Bronchial epithelial cell (primary cell): ENCODE results near the gene CCDC78. TPM values are rescaled to one million over a fixed set of nuclear protein-coding genes. Genes with fewer than 3 reads are reported as not detected.

ENCODE experiments used
- DNase-seq: peaks from one replicate; pipeline ENCODE4 v3.0.0-alpha.2; 2010; ENCODE audit warnings: low read depth
- FAIRE-seq: peaks from 2 replicates; lab custom pipeline; 2011; peaks lifted over from hg19 to GRCh38; lab: Jason Lieb, UNC
- H3K27me3 ChIP-seq: 2 replicates; pipeline ENCODE4 v1.5.1; 2011; ENCODE audit warnings: low read length; ENCODE audit not compliant: control insufficient read depth, insufficient read depth
- H3K36me3 ChIP-seq: 2 replicates; pipeline ENCODE4 v1.5.1; 2011; ENCODE audit warnings: low read length; ENCODE audit not compliant: control insufficient read depth, insufficient read depth
- H3K4me3 ChIP-seq: 2 replicates; pipeline ENCODE4 v1.5.1; 2011; ENCODE audit warnings: mild to moderate bottlenecking, low read depth, low read length, control low read depth
- total RNA-seq: library from RNA; depleted of rRNA; stranded (reverse); fragments of >200 nt; gene quantifications from 2 replicates; pipeline ENCODE4 v1.2.1, GENCODE V29; 2014
- TF ChIP-seq, protein P1 (sequence below): IDR thresholded peaks from 2 replicates; pipeline ENCODE4 v1.5.1; 2011; ENCODE audit warnings: mild to moderate bottlenecking, moderate library complexity, low read length, control low read depth, inconsistent platforms; ENCODE audit not compliant: insufficient read depth, severe bottlenecking

Gene CCDC78
- total RNA-seq, 1 donor from 2014 or later = 1.6 TPM

DNA sequence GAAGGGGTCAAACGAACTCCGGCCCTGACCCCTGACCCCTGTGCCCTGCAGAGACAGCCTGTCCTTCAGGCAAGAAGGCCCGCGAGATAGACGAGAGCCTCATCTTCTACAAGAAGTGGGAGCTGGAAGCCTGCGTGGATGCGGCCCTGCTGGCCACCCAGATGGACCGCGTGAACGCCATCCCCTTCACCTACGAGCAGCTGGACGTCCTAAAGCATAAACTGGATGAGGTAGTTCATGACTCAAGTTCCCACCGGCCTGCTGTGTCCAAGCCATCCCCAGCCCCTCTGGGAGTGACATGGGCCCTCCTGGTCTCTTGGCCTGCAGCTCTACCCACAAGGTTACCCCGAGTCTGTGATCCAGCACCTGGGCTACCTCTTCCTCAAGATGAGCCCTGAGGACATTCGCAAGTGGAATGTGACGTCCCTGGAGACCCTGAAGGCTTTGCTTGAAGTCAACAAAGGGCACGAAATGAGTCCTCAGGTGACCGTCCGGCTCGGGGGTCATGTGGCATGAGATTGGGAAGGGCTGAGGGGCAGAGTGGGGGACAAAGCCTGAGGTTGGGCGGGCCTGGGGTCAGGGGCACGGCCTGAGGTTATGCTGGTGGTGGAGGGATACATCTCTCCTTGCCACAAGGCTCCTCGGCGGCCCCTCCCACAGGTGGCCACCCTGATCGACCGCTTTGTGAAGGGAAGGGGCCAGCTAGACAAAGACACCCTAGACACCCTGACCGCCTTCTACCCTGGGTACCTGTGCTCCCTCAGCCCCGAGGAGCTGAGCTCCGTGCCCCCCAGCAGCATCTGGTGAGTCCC is 40.0 kb upstream of the CCDC78 start:
- Histone ChIP-seq H3K4me3 (no peak overlapping the region), H3K36me3 (no peaks in the 10 kb centered on the region), H3K27me3 (no peaks in the 10 kb centered on the region)
- DNase-seq (no peak), FAIRE-seq (no peak)
- TF ChIP-seq, protein P1, sequence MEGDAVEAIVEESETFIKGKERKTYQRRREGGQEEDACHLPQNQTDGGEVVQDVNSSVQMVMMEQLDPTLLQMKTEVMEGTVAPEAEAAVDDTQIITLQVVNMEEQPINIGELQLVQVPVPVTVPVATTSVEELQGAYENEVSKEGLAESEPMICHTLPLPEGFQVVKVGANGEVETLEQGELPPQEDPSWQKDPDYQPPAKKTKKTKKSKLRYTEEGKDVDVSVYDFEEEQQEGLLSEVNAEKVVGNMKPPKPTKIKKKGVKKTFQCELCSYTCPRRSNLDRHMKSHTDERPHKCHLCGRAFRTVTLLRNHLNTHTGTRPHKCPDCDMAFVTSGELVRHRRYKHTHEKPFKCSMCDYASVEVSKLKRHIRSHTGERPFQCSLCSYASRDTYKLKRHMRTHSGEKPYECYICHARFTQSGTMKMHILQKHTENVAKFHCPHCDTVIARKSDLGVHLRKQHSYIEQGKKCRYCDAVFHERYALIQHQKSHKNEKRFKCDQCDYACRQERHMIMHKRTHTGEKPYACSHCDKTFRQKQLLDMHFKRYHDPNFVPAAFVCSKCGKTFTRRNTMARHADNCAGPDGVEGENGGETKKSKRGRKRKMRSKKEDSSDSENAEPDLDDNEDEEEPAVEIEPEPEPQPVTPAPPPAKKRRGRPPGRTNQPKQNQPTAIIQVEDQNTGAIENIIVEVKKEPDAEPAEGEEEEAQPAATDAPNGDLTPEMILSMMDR = no peak

DNA sequence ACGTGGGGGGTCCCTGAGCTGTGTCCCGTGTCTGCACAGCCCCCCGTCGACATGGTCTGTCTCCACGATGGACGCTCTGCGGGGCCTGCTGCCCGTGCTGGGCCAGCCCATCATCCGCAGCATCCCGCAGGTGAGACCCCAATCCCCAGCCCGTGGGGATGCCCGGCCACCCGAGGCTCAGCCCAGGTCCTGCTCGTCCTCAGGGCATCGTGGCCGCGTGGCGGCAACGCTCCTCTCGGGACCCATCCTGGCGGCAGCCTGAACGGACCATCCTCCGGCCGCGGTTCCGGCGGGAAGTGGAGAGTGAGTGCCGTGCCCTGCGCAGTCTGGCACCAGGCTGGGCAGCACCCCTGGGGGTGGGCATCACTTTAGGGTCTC is 39.2 kb upstream of the CCDC78 start:
- H3K27me3 ChIP-seq = no peaks in the 10 kb centered on the region
- no peak overlapping the region for H3K4me3 ChIP-seq
- no peaks in the 10 kb centered on the region for H3K36me3 ChIP-seq
- DNase-seq (no peak), FAIRE-seq (no peak)
- TF ChIP-seq, protein P1 = no peak

DNA sequence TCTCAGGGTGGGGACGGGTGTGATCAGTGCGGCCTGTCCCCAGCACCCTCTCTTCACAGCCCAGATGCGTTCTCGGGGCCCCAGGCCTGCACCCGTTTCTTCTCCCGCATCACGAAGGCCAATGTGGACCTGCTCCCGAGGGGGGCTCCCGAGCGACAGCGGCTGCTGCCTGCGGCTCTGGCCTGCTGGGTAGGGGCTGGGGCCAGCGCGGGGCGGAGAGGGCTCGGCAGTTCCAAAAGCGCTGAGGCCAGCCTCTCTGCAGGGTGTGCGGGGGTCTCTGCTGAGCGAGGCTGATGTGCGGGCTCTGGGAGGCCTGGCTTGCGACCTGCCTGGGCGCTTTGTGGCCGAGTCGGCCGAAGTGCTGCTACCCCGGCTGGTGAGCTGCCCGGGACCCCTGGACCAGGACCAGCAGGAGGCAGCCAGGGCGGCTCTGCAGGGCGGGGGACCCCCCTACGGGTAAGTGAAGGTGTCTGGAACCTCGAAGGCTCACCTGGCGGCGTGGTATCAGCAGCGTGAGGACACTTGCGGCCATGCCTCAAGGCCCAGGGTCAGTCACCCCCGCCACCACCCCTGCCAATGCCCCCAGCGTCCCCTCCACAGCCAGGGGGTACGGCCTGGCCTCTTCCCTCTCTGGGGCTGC is 38.7 kb upstream of the CCDC78 start:
- Histone ChIP-seq H3K4me3 (no peak overlapping the region), H3K36me3 (no peaks in the 10 kb centered on the region), H3K27me3 (no peaks in the 10 kb centered on the region)
- no peak for FAIRE-seq
- TF ChIP-seq, protein P1 = no peak
- no peak for DNase-seq

DNA sequence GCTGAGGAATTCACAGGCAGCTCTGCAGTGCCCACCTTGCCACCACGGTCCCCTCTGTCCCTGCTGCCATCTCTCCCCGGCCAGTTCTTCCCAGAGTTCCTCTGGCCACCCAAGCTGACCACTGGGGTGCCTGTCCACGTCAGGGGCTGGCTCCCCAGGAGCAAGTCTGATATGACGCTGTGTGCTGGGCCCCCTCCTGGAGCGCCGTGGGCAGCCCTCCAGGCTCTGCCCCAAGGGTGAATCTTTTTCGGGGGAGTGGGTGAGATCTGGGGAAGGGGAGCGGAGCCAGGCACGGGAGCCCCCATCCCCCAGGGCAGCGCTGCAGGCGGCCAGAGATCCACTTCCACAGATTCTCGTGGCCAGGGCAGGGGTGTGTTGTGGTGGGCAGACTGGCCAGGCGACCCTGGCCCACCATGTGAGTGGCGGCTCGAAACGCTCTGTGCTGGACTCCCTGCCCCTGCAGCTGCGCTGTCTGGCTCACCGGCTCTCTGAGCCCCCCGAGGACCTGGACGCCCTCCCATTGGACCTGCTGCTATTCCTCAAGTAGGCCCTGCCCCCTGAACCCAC is 38.0 kb upstream of the CCDC78 start:
- no peak overlapping the region for H3K4me3 ChIP-seq
- no peak for DNase-seq
- H3K36me3 ChIP-seq = no peaks in the 10 kb centered on the region
- no peaks in the 10 kb centered on the region for H3K27me3 ChIP-seq
- no peak for FAIRE-seq
- TF ChIP-seq, protein P1 = no peak

DNA sequence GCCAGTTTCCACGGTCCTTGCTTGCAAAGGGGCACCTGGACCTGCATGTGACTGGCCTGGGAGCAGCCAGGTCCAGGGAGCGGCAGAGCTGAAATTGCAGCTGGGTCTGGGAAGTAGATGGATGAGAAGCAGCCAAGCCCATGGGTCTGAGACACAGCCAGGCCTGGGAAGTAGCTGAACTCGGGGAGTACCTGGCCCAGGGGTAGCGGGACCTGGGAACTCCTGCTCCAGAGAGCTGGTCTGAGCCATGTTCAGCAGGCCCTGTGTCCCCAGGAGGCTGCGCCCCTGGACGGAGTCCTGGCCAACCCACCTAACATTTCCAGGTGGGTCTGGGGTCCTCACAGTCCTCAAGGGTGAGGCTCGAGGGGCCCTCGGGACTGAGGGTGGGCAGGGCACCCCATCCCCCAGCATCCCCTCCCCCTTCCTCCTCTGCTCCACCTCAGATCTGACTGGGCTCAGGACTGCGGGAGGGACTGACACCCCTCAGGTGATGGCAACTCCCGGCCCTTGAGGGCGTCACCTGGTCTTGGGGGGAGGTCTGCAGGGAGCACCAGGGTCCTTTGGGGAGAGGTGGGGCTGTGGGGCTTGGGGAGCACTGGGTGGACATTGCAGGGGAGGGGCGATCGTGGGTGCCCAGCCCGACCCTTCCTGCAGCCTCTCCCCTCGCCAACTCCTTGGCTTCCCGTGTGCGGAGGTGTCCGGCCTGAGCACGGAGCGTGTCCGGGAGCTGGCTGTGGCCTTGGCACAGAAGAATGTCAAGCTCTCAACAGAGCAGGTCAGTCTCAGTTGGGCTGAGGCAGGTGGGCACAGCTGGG is 37.3 kb upstream of the CCDC78 start:
- no peak for FAIRE-seq
- no peak for DNase-seq
- no peaks in the 10 kb centered on the region for H3K36me3 ChIP-seq
- no peaks in the 10 kb centered on the region for H3K27me3 ChIP-seq
- no peak overlapping the region for H3K4me3 ChIP-seq
- TF ChIP-seq, protein P1 = no peak
